HepG2 (cell line): ENCODE data around the gene CKAP5. TPM values are rescaled to one million over a fixed set of nuclear protein-coding genes. Genes with fewer than 3 reads are reported as not detected.

Experiments used
- CAMTA2 ChIP-seq: sonication (generic); formaldehyde crosslinking; IDR thresholded peaks from 2 replicates; pipeline ENCODE4 v1.4.0; 2020; ENCODE audit warnings: mild to moderate bottlenecking, missing genetic modification reagents, borderline replicate concordance
- ETV6 ChIP-seq: sonication (generic); formaldehyde crosslinking; conservative IDR thresholded peaks from 2 replicates; pipeline ENCODE4 v1.4.0; 2020; ENCODE audit warnings: missing genetic modification reagents
- FIP1L1 ChIP-seq: fragments of 200-400 bp; formaldehyde crosslinking; IDR thresholded peaks from 2 replicates; pipeline ENCODE4 v1.6.1; 2018; ENCODE audit warnings: low read depth, mild to moderate bottlenecking, low read length, moderate library complexity, borderline replicate concordance; ENCODE audit not compliant: insufficient read depth
- FOXJ3 ChIP-seq: sonication (generic); formaldehyde crosslinking; IDR thresholded peaks from 2 replicates; pipeline ENCODE4 v1.4.0; 2020; ENCODE audit warnings: missing genetic modification reagents, mild to moderate bottlenecking, borderline replicate concordance
- KLF15 ChIP-seq: sonication (generic); formaldehyde crosslinking; IDR thresholded peaks from 2 replicates; pipeline ENCODE4 v1.8.1; 2023; ENCODE audit warnings: borderline replicate concordance, mild to moderate bottlenecking, inconsistent platforms, missing genetic modification reagents, mixed read lengths
- MAFG ChIP-seq: sonication (generic); formaldehyde crosslinking; IDR thresholded peaks from 2 replicates; pipeline ENCODE4 v1.5.1; 2020; ENCODE audit warnings: mild to moderate bottlenecking, missing genetic modification reagents
- SALL1 ChIP-seq: sonication (generic); formaldehyde crosslinking; IDR thresholded peaks from 2 replicates; pipeline ENCODE4 v1.8.0; 2022; ENCODE audit warnings: mild to moderate bottlenecking, missing genetic modification reagents
- SP1 ChIP-seq, 2 experiments: fragments of 450-650 bp in 1 of 2; sonication (generic) in 1 of 2; formaldehyde crosslinking in 1 of 2; IDR thresholded peaks; 2 replicates each; pipeline versions ENCODE4 v1.4.0 to v1.6.1; 2016 to 2020; ENCODE audit warnings: missing genetic modification reagents in 1 of 2
- YEATS4 ChIP-seq: sonication (generic); formaldehyde crosslinking; IDR thresholded peaks from 2 replicates; pipeline ENCODE4 v1.4.0; 2020; ENCODE audit warnings: missing genetic modification reagents, borderline replicate concordance
- ZBTB7A ChIP-seq: sonication (generic); formaldehyde crosslinking; IDR thresholded peaks from 2 replicates; pipeline ENCODE4 v1.8.0; 2022; ENCODE audit warnings: mild to moderate bottlenecking, missing genetic modification reagents
- ZMYM2 ChIP-seq: sonication (generic); formaldehyde crosslinking; IDR thresholded peaks from 2 replicates; pipeline ENCODE4 v1.8.0; 2022; ENCODE audit warnings: mild to moderate bottlenecking, missing genetic modification reagents
- ZNF251 ChIP-seq: sonication (generic); formaldehyde crosslinking; IDR thresholded peaks from 2 replicates; pipeline ENCODE4 v1.9.0; 2021; ENCODE audit warnings: mild to moderate bottlenecking, missing genetic modification reagents
- ZNF562 ChIP-seq: sonication (generic); formaldehyde crosslinking; IDR thresholded peaks from 2 replicates; pipeline ENCODE4 v1.8.0; 2022; ENCODE audit warnings: missing genetic modification reagents, borderline replicate concordance
- ZNF564 ChIP-seq: sonication (generic); formaldehyde crosslinking; IDR thresholded peaks from 2 replicates; pipeline ENCODE4 v1.8.1; 2023; ENCODE audit warnings: mild to moderate bottlenecking, missing genetic modification reagents
- ZNF619 ChIP-seq: sonication (generic); formaldehyde crosslinking; IDR thresholded peaks from 2 replicates; pipeline ENCODE4 v1.4.0; 2020; ENCODE audit warnings: mild to moderate bottlenecking, missing genetic modification reagents
- ZNF792 ChIP-seq: IDR thresholded peaks from 2 replicates; pipeline ENCODE4 v1.6.1; 2016
- ZSCAN30 ChIP-seq: sonication (generic); formaldehyde crosslinking; IDR thresholded peaks from 2 replicates; pipeline ENCODE4 v1.5.0; 2020; ENCODE audit warnings: mild to moderate bottlenecking, missing genetic modification reagents
- polyA plus RNA-seq, 8 experiments: library from polyadenylated mRNA; depleted of rRNA in 3 of 8; stranded (reverse) in 7 of 8; unstranded in 1 of 8; fragments of >200 nt; fragmentation: Illumina TruSeq in 4 of 8; extraction: Trizol in 4 of 8; gene quantifications; 2 replicates each; pipeline versions ENCODE4 v1.2.1 to v1.2.3, GENCODE V29; 2011 to 2016; ENCODE audit warnings: low read depth in 4 of 8, missing spikeins in 1 of 8, mixed read lengths in 1 of 8; ENCODE audit not compliant: insufficient read depth in 1 of 8
- total RNA-seq, 5 experiments: library from RNA; depleted of rRNA; stranded (reverse); fragments of >200 nt; fragmentation: Illumina TruSeq; extraction: Trizol; gene quantifications; 2 replicates each; pipeline ENCODE4 v1.2.3, GENCODE V29; 2016; ENCODE audit warnings: low read depth in 1 of 5
- TF ChIP-seq, protein P1 (sequence below): sonication (generic); formaldehyde crosslinking; IDR thresholded peaks from 2 replicates; pipeline ENCODE4 v1.8.0; 2022; ENCODE audit warnings: low read depth, missing genetic modification reagents
- TF ChIP-seq, protein P2 (sequence below): IDR thresholded peaks from 2 replicates; pipeline ENCODE4 v1.6.1; 2012; ENCODE audit warnings: inconsistent platforms
- TF ChIP-seq, protein P3 (sequence below): sonication (generic); formaldehyde crosslinking; IDR thresholded peaks from 2 replicates; pipeline ENCODE4 v1.8.0; 2022; ENCODE audit warnings: mild to moderate bottlenecking, missing genetic modification reagents, moderate library complexity
- TF ChIP-seq, protein P4 (sequence below): sonication (generic); formaldehyde crosslinking; IDR thresholded peaks from 2 replicates; pipeline ENCODE4 v1.4.0; 2020; ENCODE audit warnings: missing genetic modification reagents

Gene CKAP5
- total and polyA plus RNA-seq, 2 of the 13 experiments (the other 11 are each of a cell fraction or from before 2014, with no cell fraction given) = 79.2 to 103 TPM

DNA sequence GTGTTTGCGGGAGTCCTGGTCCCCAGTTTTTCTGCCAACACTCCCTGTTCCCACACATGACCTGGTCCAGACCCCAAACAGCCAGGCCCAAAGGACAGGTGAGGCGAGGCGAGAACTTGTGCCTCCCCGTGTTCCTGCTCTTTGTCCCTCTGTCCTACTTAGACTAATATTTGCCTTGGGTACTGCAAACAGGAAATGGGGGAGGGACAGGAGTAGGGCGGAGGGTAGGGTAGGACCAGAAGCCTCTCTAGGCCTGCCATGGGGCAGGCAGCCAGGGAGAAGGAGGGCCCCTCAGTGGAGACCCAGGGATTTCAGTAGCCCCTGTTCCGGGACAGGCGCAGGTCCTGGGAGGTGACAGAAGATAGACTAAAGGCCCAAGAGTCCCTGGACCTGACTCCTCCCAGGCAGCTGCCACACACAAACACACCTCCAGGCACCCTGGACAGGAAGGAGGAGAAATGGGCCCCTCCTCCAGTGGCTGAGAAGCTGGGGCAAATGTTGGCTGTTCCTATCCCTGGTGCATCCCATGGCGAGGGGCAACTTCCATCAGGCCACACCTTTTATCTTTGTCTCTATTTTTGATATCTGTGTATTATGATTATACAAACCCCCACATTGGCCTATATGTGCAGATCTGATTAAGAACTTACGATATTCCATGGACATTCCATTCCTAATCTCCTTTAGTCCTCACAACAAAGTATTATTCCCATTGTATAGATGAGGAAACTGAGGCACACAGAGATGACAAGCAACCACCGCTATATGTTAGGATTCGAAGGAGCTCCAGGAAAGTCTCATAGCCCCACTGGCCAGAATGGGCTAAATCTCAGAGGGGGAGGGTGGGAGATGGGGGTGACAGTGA, 127.7 kb downstream of the CKAP5 start (continued):
- TF ChIP-seq ZMYM2 (CRISPR knock-in tag) (no peak; the same call in 1 of the 2 replicates), CAMTA2 (CRISPR knock-in tag) (no peak), ZNF564 (CRISPR knock-in tag) (peak; percentile 72; the same call in 1 of the 2 replicates), KLF15 (CRISPR knock-in tag) (peak; percentile 34; the same call in 1 of the 2 replicates), MAFG (CRISPR knock-in tag) (no peak), ETV6 (0 out of 2 replicates have a peak, but pooled peaks have one; percentile 42), ZBTB7A (CRISPR knock-in tag) (peak; percentile 96), SALL1 (peak; percentile 95), ZNF792 (CRISPR knock-in tag) (peak; percentile 76), ZSCAN30 (CRISPR knock-in tag) (peak; percentile 89; the same call in 1 of the 2 replicates), SP1 (IDR thresholded peaks at IDR 0.05) (no peak), SP1 (CRISPR knock-in tag; IDR thresholded peaks at IDR 0.05) (peak; percentile 45; the same call in 1 of the 2 replicates), ZNF251 (no peak), FIP1L1 (no peak), YEATS4 (CRISPR knock-in tag) (peak; percentile 81), FOXJ3 (CRISPR knock-in tag) (peak; percentile 34; the same call in 1 of the 2 replicates), ZNF619 (CRISPR knock-in tag) (peak; percentile 73; the same call in 1 of the 2 replicates), ZNF562 (CRISPR knock-in tag) (no peak)
- TF ChIP-seq, protein P1, sequence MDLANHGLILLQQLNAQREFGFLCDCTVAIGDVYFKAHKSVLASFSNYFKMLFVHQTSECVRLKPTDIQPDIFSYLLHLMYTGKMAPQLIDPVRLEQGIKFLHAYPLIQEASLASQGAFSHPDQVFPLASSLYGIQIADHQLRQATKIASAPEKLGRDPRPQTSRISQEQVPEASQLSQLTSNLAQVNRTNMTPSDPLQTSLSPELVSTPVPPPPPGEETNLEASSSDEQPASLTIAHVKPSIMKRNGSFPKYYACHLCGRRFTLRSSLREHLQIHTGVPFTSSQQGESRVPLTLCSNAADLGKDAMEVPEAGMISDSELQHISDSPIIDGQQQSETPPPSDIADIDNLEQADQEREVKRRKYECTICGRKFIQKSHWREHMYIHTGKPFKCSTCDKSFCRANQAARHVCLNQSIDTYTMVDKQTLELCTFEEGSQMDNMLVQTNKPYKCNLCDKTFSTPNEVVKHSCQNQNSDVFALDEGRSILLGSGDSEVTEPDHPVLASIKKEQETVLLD = no peak; the same call in none of the 2 replicates
- TF ChIP-seq, protein P2, sequence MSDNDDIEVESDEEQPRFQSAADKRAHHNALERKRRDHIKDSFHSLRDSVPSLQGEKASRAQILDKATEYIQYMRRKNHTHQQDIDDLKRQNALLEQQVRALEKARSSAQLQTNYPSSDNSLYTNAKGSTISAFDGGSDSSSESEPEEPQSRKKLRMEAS = peak; percentile 84
- TF ChIP-seq, protein P3, sequence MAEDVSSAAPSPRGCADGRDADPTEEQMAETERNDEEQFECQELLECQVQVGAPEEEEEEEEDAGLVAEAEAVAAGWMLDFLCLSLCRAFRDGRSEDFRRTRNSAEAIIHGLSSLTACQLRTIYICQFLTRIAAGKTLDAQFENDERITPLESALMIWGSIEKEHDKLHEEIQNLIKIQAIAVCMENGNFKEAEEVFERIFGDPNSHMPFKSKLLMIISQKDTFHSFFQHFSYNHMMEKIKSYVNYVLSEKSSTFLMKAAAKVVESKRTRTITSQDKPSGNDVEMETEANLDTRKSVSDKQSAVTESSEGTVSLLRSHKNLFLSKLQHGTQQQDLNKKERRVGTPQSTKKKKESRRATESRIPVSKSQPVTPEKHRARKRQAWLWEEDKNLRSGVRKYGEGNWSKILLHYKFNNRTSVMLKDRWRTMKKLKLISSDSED (CRISPR knock-in tag) = no peak
- TF ChIP-seq, protein P4, sequence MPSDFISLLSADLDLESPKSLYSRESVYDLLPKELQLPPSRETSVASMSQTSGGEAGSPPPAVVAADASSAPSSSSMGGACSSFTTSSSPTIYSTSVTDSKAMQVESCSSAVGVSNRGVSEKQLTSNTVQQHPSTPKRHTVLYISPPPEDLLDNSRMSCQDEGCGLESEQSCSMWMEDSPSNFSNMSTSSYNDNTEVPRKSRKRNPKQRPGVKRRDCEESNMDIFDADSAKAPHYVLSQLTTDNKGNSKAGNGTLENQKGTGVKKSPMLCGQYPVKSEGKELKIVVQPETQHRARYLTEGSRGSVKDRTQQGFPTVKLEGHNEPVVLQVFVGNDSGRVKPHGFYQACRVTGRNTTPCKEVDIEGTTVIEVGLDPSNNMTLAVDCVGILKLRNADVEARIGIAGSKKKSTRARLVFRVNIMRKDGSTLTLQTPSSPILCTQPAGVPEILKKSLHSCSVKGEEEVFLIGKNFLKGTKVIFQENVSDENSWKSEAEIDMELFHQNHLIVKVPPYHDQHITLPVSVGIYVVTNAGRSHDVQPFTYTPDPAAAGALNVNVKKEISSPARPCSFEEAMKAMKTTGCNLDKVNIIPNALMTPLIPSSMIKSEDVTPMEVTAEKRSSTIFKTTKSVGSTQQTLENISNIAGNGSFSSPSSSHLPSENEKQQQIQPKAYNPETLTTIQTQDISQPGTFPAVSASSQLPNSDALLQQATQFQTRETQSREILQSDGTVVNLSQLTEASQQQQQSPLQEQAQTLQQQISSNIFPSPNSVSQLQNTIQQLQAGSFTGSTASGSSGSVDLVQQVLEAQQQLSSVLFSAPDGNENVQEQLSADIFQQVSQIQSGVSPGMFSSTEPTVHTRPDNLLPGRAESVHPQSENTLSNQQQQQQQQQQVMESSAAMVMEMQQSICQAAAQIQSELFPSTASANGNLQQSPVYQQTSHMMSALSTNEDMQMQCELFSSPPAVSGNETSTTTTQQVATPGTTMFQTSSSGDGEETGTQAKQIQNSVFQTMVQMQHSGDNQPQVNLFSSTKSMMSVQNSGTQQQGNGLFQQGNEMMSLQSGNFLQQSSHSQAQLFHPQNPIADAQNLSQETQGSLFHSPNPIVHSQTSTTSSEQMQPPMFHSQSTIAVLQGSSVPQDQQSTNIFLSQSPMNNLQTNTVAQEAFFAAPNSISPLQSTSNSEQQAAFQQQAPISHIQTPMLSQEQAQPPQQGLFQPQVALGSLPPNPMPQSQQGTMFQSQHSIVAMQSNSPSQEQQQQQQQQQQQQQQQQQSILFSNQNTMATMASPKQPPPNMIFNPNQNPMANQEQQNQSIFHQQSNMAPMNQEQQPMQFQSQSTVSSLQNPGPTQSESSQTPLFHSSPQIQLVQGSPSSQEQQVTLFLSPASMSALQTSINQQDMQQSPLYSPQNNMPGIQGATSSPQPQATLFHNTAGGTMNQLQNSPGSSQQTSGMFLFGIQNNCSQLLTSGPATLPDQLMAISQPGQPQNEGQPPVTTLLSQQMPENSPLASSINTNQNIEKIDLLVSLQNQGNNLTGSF (CRISPR knock-in tag) = 0 out of 2 replicates have a peak, but pooled peaks have one; percentile 20
